Left forelimb (tissue), 1 donor: ENCODE measurements around the gene TMEM259.

ENCODE experiments used
- DNase-seq: peaks from one replicate; pipeline ENCODE4 v3.0.0-alpha.2; 2018; ENCODE audit warnings: low spot score

Gene TMEM259

DNA sequence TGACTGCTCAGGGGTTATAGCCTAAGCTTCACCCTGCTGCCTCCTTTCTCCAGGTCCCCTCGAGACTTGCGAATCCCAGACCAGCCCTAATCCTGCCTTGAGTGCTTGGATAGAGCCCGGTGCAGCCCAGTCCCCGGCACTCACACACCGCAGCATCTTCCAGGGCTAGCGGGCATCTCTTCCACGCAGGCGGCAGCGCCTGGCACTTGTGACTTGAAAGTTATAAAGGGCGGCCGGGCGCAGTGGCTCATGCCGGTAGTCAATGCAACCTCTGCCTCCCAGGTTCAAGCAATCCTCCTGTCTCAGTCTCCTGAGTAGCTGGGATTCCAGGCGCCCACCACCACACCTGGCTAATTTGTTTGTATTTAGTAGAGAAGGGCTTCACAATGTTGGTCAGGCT lies 34.8 kb downstream of the TMEM259 start:
- DNase-seq = no peak

DNA sequence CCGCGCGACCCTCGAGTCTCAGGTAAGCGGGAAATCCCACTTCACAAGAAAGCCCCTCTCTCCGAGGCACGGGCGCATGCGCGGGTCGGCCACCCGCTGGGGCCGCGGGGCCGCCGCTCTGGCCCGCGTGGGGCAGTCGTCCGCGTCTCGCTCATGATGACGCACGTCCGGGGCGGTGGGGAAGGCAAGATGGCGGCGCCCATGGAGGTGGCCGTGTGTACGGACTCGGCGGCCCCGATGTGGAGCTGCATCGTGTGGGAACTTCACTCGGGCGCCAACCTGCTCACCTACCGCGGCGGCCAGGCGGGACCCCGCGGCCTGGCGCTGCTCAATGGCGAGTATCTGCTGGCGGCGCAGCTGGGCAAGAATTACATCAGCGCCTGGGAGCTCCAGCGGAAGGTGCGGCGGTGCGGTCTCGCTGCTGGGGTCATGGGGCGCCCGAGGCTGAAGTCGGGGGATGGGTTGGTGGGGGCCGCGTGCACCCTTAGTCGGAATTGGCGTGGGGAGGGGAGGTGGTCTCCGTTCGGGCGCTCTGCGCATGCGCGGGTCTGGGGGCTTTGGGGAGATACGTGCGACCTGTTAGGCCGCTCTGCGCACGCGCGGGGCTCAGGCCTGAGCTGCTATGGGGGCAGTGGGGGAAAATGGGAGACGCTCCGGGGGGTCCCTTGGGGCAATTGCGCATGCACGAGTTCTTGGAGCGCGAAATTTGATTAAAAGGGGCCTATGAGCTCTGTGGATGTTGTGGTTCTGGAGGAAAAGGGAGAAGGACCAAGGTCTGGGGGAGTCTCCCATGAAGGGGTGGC lies 36.6 kb downstream of the TMEM259 start, which contains the start of gene WDR18:
Gene WDR18, plus strand, starts transcription at position 181 of the 803 bp plus-strand sequence. Its CDS starts 9 bp downstream, at position 190.
- peak; percentile 97 for DNase-seq

DNA sequence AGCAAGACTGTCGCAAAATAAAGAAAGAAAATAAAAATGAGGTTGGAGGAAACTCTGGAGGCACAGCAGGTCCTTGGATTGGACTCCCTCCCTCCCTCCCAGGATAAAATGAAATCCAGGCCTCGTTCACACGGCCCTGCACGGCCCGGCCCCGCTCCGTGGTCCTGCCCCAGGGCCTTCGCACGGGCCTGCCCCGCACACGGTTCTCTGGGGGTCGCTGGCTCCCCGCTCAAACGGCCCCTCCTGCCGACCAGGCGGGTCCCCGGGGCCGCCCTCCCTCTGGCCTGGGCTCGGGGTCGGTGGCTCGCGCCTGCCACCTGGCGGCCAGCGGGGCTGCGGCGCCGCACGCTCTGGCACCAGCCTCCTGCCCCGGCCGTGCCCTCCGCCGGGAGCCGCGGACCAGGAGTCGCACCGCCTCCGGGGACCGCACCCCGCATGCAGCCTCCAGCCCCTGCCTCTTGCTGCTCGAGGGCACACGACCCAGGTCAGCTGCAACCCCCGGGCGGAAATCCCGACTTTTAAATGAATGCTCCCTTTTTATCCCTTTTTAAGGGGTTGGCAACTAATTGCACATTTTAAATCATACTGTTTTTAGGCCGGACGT lies 38.3 kb downstream of the TMEM259 start:
- DNase-seq = peak; percentile 88

DNA sequence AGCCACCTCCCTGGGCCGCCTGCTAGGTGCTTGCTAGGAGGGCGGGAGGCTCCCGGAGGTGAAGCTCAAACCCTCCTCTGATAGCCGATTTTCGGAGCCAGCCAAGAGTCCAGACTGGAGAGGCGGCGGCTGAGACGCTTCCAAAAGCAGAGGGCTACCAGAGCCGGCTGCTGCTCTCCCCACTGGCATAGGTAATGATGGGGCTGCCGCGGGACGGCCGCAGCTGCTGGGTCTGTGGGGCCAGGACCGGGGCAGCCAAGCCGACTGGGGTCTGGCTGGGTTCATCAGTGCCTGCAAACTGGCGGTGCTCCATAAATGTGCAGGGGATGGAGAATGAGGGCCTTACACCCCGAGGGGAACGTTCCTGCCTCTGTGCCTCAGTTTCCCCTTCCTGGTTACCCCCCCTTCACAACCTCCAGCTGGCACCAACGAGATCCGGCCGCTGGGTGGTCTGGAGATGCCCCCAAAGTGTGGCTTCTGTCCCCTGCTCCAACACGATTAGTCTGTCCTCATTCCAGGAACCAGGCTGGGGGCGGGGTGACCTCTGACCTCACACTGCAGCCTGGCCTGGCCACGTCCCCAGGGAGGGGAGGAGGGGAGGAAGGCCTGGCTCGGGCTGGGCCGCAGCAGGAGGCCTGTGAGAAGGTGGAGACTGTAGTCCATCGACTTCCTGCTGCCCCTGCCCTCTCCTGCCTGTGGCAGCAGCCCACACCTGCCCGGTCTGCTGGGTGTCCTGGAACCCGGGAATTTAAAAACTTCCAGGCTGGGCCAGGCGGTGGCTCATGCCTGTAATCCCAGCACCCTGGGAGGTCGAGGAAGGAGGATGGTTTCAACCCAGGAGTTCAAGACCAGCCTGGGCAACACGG lies 40.6 kb downstream of the TMEM259 start:
- no peak for DNase-seq

DNA sequence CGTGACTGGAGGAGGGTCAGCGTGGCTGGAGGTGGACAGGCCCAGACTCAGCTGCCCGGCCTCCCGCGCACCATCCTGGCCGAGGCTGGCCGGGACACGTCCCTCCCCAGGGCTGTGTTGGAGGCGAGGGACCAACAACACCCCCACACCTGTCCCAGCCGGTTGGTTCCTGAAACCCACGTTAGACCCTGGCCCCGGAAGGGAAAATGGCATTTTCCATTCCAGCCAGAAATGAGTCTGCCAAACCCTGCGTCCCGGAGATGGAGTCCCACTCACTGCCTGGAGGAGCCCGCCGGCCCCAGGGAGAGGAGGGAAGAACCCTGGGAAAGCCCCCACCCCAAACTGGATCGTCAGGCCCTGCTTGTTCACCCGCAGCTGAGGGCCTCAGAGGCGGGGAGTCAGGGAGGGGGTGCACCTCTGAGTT lies 41.6 kb downstream of the TMEM259 start:
- DNase-seq = no peak

DNA sequence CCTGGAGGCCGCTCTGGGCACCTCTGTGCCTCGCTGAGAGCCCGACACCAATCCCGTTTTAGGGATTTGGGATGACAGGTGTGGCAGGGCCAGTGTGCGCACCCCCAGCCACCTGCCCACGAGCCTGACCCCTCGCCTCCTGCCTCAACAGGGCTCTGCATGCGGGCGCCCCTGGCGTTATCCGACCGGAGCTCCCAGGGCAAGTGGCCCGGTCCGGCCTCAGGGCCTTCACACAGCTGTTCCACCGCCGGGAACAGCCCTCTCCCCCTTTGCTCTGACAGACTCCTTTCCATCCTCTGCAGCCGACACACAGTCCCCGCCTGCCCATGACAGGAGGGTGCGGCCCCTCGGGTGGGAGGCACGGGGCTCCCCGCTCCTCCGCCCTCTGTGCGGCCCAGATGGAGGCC lies 43.9 kb downstream of the TMEM259 start:
- no peak for DNase-seq

DNA sequence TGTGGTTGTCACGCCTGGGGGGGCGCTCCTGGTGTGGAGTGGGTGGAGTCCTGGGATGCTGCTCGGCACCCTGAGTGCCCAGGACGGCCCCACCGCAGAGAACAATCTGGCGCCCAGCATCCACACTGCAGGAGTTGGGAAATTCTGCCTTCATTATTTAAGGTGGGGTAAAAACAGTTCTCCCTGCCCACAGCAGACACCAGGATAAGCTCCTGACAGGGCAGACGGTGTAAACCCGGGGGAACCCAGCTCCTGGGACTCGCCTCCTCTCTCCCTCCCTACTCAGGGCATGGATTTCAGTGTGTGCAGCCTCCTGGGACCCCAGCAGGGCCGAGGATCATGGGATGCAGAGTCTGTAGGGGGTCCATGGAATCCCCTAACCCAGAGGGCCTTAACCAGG lies 44.4 kb downstream of the TMEM259 start:
- no peak for DNase-seq

DNA sequence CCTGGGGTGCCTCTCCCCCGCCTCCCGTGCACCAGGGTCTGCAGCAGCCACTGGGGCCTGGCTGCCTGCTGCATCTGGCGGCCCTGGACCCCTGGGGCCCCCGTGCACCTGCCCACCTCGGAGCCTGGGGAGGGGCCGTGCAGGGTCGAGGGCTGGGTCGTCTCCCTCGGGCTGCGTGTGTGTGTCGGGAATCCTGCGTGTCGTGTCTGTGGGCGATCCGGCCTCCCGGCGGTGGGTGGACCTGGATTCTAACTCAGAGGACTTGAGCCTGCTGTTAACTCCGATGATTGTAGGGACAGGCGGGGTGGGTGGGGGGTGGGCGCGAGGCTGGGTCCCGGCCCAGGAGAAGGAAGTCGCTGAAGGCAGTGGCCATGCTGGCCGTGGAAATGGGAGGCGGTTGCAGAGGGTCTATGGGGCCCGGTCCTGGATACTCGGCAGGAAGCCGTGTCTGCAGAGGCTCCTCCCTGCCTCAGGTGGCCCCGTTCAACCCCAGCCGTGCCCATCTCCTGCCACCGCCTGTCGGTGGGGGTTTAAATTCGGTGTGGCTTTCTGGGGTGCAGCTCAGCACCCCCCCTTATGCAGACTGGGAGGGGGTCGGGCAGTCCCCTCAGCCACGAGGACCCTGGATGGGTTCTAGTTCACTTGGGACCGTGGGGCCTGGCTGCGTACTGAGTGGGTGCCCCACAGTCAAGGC lies 46.2 kb downstream of the TMEM259 start:
- DNase-seq = no peak

- DNase-seq = no peak
Measured at GRCh38 chr19:973726-974563, 47.0 kb downstream of the TMEM259 start.

GRCh38 chr19:972281-972680 lies 48.6 kb downstream of the TMEM259 start:
- DNase-seq = no peak

- no peak for DNase-seq
Measured at GRCh38 chr19:971795-972194, 49.1 kb downstream of the TMEM259 start.

- no peak for DNase-seq
Measured at GRCh38 chr19:970695-971094, 50.2 kb downstream of the TMEM259 start.

DNA sequence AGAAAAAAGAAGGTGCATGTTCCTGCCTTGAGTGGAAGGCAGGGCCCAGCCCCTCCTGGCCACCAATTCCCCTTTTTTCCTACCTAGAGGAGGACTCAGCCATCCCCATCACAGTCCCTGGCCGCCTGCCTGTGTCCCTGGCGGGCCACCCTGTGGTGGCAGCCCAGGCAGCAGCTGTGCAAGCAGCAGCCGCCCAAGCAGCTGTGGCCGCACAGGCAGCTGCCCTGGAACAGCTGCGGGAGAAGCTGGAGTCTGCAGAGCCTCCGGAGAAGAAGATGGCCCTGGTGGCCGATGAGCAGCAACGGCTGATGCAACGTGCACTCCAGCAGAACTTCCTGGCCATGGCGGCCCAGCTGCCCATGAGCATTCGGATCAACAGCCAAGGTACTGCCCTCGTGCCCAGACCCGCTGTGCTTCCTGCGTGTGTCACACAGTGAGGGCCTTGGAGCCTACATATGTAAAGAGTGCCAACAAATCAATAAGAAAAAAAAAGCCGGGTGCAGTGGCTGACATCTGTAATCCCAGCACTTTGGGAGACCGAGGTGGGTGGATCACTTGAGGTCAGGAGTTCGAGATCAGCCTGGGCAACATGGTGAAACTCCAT lies 54.3 kb downstream of the TMEM259 start:
- DNase-seq = no peak

DNA sequence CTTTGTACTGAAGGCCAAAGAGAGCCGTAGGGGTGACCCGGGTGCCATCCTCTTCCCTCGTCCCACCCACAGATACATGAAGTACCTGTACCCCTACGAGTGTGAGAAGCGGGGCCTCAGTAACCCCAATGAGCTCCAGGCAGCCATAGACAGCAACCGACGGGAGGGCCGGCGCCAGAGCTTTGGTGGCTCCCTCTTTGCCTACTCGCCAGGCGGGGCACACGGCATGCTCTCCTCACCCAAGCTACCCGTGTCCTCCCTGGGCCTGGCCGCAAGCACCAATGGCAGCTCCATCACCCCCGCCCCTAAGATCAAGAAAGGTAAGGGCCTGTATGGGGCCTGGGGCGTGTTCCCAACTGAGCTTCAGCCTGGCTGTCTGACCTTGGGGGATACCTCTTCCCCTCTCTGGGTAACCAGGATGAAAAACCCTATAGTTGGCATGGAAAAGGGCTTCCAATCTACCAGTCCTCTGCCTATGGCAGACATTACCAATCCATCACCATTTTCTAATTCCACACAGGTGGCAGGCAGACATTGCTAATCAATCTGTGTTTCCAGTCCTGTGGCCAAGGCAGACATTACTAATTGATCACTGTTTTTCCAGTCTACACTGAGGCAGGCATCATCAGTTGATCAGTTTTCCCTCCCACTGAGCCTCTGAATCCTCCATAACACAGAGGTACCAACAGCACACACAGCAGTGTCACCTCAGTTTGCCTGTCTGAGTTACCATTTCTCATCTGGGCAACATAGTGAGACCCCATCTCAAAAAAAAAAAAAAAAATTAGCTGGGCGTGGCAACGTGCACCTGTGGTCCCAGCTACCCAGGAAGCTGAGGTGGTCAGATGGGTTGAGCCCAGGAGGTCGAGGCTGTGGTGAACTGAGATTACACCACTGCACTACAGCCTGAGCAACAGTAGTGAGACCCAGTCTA lies 55.9 kb downstream of the TMEM259 start:
- no peak for DNase-seq

GRCh38 chr19:964116-964520 lies 56.8 kb downstream of the TMEM259 start:
- DNase-seq = no peak

DNA sequence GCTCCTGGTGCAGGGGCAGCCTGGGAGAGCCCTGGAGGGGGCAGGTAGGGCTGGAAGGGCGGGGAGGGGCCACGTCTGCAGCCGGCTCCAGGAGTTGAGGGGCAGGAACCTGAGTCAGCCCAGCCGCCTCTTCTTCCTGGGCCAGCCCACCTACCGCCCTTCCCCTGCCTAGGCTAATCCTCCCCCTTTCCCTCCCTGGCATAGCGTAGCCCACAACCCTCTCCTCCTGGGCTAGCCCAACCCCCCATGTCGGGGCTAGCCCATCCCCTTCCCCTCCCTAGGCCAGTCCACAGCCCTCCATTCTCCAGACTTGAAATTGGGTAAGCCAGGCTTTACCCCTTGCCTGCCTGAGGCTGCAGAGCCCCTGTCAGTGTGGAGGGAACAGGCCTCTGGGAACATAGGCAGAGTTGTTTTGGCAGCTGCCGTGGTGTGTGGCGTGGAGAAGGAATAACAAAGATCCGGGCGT lies 57.4 kb downstream of the TMEM259 start:
- no peak for DNase-seq

GRCh38 chr19:962683-963400 lies 58.1 kb downstream of the TMEM259 start:
- DNase-seq = no peak

- no peak for DNase-seq
Measured at GRCh38 chr19:961866-962620, 58.9 kb downstream of the TMEM259 start.
